Central memory CD8-positive, alpha-beta T cell (primary cell): Measurements from ENCODE around the gene PTPN13.

Source experiments
- ATAC-seq: fragments of 150-1000 bp; cut with Tn5 transposase; replicated peaks from 2 replicates; pipeline ENCODE4 v1.10.0; 2022; ENCODE audit warnings: mild to moderate bottlenecking, moderate FRiP score, moderate number of reproducible peaks; ENCODE audit not compliant: poor library complexity, severe bottlenecking; ENCODE audit errors: extremely low read depth
- DNase-seq, 2 donors: peaks; one replicate each; pipeline ENCODE4 v3.0.0; 2021; ENCODE audit warnings: low spot score in 2 of 2
- H3K27ac Mint-ChIP-seq: one replicate; pipeline ENCODE4 v1.8.0; 2022; ENCODE audit warnings: low read depth, mild to moderate bottlenecking, moderate library complexity, mixed read lengths
- H3K27me3 Mint-ChIP-seq: one replicate; pipeline ENCODE4 v1.8.0; 2022; ENCODE audit warnings: mixed read lengths
- H3K36me3 Mint-ChIP-seq: one replicate; pipeline ENCODE4 v1.8.0; 2022; ENCODE audit warnings: mild to moderate bottlenecking, moderate library complexity, mixed read lengths; ENCODE audit not compliant: insufficient read depth
- H3K4me1 Mint-ChIP-seq: one replicate; pipeline ENCODE4 v1.8.0; 2022; ENCODE audit warnings: mixed read lengths
- H3K4me3 Mint-ChIP-seq: one replicate; pipeline ENCODE4 v1.8.0; 2022; ENCODE audit warnings: mild to moderate bottlenecking, moderate library complexity, mixed read lengths
- H3K9me3 Mint-ChIP-seq: one replicate; pipeline ENCODE4 v1.8.0; 2022; ENCODE audit warnings: mixed read lengths

The PTPN13 gene

GRCh38 chr4:86600007-86600653 lies 6.0 kb downstream of the PTPN13 start:
- no peak overlapping the region for H3K4me3 Mint-ChIP-seq
- no peaks in the 10 kb centered on the region for H3K9me3 Mint-ChIP-seq
- H3K36me3 Mint-ChIP-seq = peaks cover 3% of the 10 kb centered on the region
- no peak for ATAC-seq
- H3K4me1 Mint-ChIP-seq = peaks cover 2% of the 10 kb centered on the region
- DNase-seq = no peak
- peaks cover 18% of the 10 kb centered on the region for H3K27me3 Mint-ChIP-seq
- H3K27ac Mint-ChIP-seq = no peak overlapping the region

GRCh38 chr4:86603311-86603885 lies 9.3 kb downstream of the PTPN13 start:
- Mint-ChIP-seq H3K27ac (no peak overlapping the region), H3K4me3 (no peak overlapping the region), H3K27me3 (no peaks in the 10 kb centered on the region), H3K36me3 (peaks cover 3% of the 10 kb centered on the region), H3K4me1 (no peaks in the 10 kb centered on the region), H3K9me3 (no peaks in the 10 kb centered on the region)
- DNase-seq = no peak
- ATAC-seq = no peak

GRCh38 chr4:86606809-86607208 lies 12.7 kb downstream of the PTPN13 start:
- Mint-ChIP-seq H3K36me3 (peaks cover 3% of the 10 kb centered on the region), H3K27ac (no peak overlapping the region), H3K27me3 (peaks cover 6% of the 10 kb centered on the region), H3K9me3 (peaks cover 9% of the 10 kb centered on the region), H3K4me1 (no peaks in the 10 kb centered on the region), H3K4me3 (no peak overlapping the region)
- ATAC-seq (no peak), DNase-seq (no peak)

- H3K27me3 Mint-ChIP-seq = peaks cover 6% of the 10 kb centered on the region
- DNase-seq (no peak), ATAC-seq (no peak)
- H3K36me3 Mint-ChIP-seq = peaks cover 1% of the 10 kb centered on the region
- no peak overlapping the region for H3K4me3 Mint-ChIP-seq
- peaks cover 9% of the 10 kb centered on the region for H3K9me3 Mint-ChIP-seq
- no peak overlapping the region for H3K27ac Mint-ChIP-seq
- no peaks in the 10 kb centered on the region for H3K4me1 Mint-ChIP-seq
These were observed 14.8 kb downstream of the PTPN13 start for GRCh38 chr4:86608757-86609375.

- H3K27ac Mint-ChIP-seq = no peak overlapping the region
- H3K27me3 Mint-ChIP-seq = peaks cover 6% of the 10 kb centered on the region
- H3K36me3 Mint-ChIP-seq = peaks cover 1% of the 10 kb centered on the region
- ATAC-seq (no peak), DNase-seq (no peak)
- H3K4me3 Mint-ChIP-seq = no peak overlapping the region
- peaks cover 12% of the 10 kb centered on the region for H3K9me3 Mint-ChIP-seq
- no peaks in the 10 kb centered on the region for H3K4me1 Mint-ChIP-seq
These were observed 17.6 kb downstream of the PTPN13 start for GRCh38 chr4:86611757-86612156.

GRCh38 chr4:86613734-86614133 lies 19.6 kb downstream of the PTPN13 start:
- H3K4me1 Mint-ChIP-seq = no peaks in the 10 kb centered on the region
- H3K27me3 Mint-ChIP-seq = peaks cover 6% of the 10 kb centered on the region
- no peak overlapping the region for H3K27ac Mint-ChIP-seq
- peaks cover 14% of the 10 kb centered on the region for H3K9me3 Mint-ChIP-seq
- H3K4me3 Mint-ChIP-seq = no peak overlapping the region
- DNase-seq (no peak), ATAC-seq (no peak)
- H3K36me3 Mint-ChIP-seq = peaks cover 1% of the 10 kb centered on the region

GRCh38 chr4:86614865-86615264 lies 20.8 kb downstream of the PTPN13 start:
- Mint-ChIP-seq H3K27me3 (peaks cover 6% of the 10 kb centered on the region), H3K9me3 (peaks cover 14% of the 10 kb centered on the region), H3K4me1 (no peaks in the 10 kb centered on the region), H3K4me3 (no peak overlapping the region), H3K36me3 (peaks cover 1% of the 10 kb centered on the region), H3K27ac (no peak overlapping the region)
- no peak for ATAC-seq
- no peak for DNase-seq

GRCh38 chr4:86615501-86615900 lies 21.4 kb downstream of the PTPN13 start:
- ATAC-seq (no peak), DNase-seq (no peak)
- Mint-ChIP-seq H3K9me3 (peaks cover 14% of the 10 kb centered on the region), H3K4me1 (no peaks in the 10 kb centered on the region), H3K27me3 (peaks cover 6% of the 10 kb centered on the region), H3K4me3 (no peak overlapping the region), H3K36me3 (peaks cover 1% of the 10 kb centered on the region), H3K27ac (no peak overlapping the region)

- Mint-ChIP-seq H3K9me3 (peaks cover 5% of the 10 kb centered on the region), H3K27ac (no peak overlapping the region), H3K27me3 (no peaks in the 10 kb centered on the region), H3K4me3 (no peak overlapping the region), H3K4me1 (no peaks in the 10 kb centered on the region), H3K36me3 (no peaks in the 10 kb centered on the region)
- ATAC-seq (no peak), DNase-seq (no peak)
These were observed 25.5 kb downstream of the PTPN13 start for GRCh38 chr4:86619656-86620055.

GRCh38 chr4:86621435-86621834 lies 27.3 kb downstream of the PTPN13 start:
- Mint-ChIP-seq H3K4me1 (no peaks in the 10 kb centered on the region), H3K36me3 (no peaks in the 10 kb centered on the region), H3K9me3 (peaks cover 5% of the 10 kb centered on the region), H3K4me3 (no peak overlapping the region), H3K27ac (no peak overlapping the region), H3K27me3 (no peaks in the 10 kb centered on the region)
- no peak for DNase-seq
- ATAC-seq = no peak

GRCh38 chr4:86626066-86626465 lies 32.0 kb downstream of the PTPN13 start:
- H3K27me3 Mint-ChIP-seq = no peaks in the 10 kb centered on the region
- H3K4me3 Mint-ChIP-seq = no peak overlapping the region
- no peaks in the 10 kb centered on the region for H3K4me1 Mint-ChIP-seq
- H3K36me3 Mint-ChIP-seq = no peaks in the 10 kb centered on the region
- DNase-seq (no peak), ATAC-seq (no peak)
- no peak overlapping the region for H3K27ac Mint-ChIP-seq
- no peaks in the 10 kb centered on the region for H3K9me3 Mint-ChIP-seq

GRCh38 chr4:86627462-86628135 lies 33.5 kb downstream of the PTPN13 start:
- Mint-ChIP-seq H3K4me3 (no peak overlapping the region), H3K27ac (no peak overlapping the region), H3K4me1 (no peaks in the 10 kb centered on the region), H3K27me3 (no peaks in the 10 kb centered on the region), H3K36me3 (no peaks in the 10 kb centered on the region), H3K9me3 (no peaks in the 10 kb centered on the region)
- no peak for DNase-seq
- ATAC-seq = no peak

GRCh38 chr4:86630629-86631028 lies 36.5 kb downstream of the PTPN13 start:
- ATAC-seq = no peak
- H3K27me3 Mint-ChIP-seq = no peaks in the 10 kb centered on the region
- DNase-seq = no peak
- peaks cover 5% of the 10 kb centered on the region for H3K9me3 Mint-ChIP-seq
- H3K36me3 Mint-ChIP-seq = no peaks in the 10 kb centered on the region
- H3K4me1 Mint-ChIP-seq = no peaks in the 10 kb centered on the region
- H3K27ac Mint-ChIP-seq = no peak overlapping the region
- H3K4me3 Mint-ChIP-seq = no peak overlapping the region
